Measurements from ENCODE around the gene CSNK1G1. TPM values are rescaled to one million over a fixed set of nuclear protein-coding genes. Genes with fewer than 3 reads are reported as not detected.
"Not testable (repeated sequence)": the region's sequence is repeated elsewhere in the genome, so short reads cannot be mapped to it uniquely, and the experiment has no call there.

Gene CSNK1G1
- total and polyA plus RNA-seq, 12 donors = 1.9 to 9.4 (median 7.4) TPM

GRCh38 chr15:64275934-64276333 is 80.0 kb downstream of the CSNK1G1 start:
- intact Hi-C loops (cut with DNase I) = no loop called here
- Histone ChIP-seq H3K4me1 (peaks cover 0 to 20% (median 10%) of the 10 kb centered on the region in 9 donors), H3K9me3 (peaks cover 0 to 9% (median 0%) of the 10 kb centered on the region in 11 donors), H3K27ac (peak overlapping the region in 4 of 10 donors; percentile 4 to 48 (median 39)), H3K27me3 (no peaks in the 10 kb centered on the region), H3K36me3 (peaks cover 0 to 13% (median 0%) of the 10 kb centered on the region in 9 donors), H3K4me3 (no peak overlapping the region)
- ATAC-seq = peak in 4 of 8 donors; percentile 38 to 73 (median 52)
- DNase-seq = no peak
- WGBS, 2 donors = 29 to 67% methylated on average over 1 of the region's 1 CpG
- no peak for TF ChIP-seq CTCF (IDR thresholded peaks at IDR 0.05)

GRCh38 chr15:64274341-64274950 is 81.5 kb downstream of the CSNK1G1 start:
- Histone ChIP-seq H3K9me3 (peaks cover 0 to 9% (median 0%) of the 10 kb centered on the region in 11 donors), H3K4me3 (no peak overlapping the region), H3K36me3 (peaks cover 0 to 9% (median 0%) of the 10 kb centered on the region in 9 donors), H3K27me3 (no peaks in the 10 kb centered on the region), H3K4me1 (peaks cover 0 to 20% (median 10%) of the 10 kb centered on the region in 9 donors), H3K27ac (peak overlapping the region in 3 of 10 donors; percentile 2 to 18 (median 11))
- intact Hi-C loops (cut with DNase I) = no loop called here
- peak in 1 of 8 donors; percentile 35 for ATAC-seq
- no peak for DNase-seq
- 39 to 42% methylated on average over 2 of the region's 2 CpGs for whole genome bisulfite sequencing, 2 donors
- TF ChIP-seq CTCF (IDR thresholded peaks at IDR 0.05) = no peak

- DNase-seq = no peak
- Histone ChIP-seq H3K36me3 (no peaks in the 10 kb centered on the region), H3K27me3 (no peaks in the 10 kb centered on the region), H3K27ac (no peak overlapping the region), H3K4me3 (no peak overlapping the region), H3K4me1 (no peaks in the 10 kb centered on the region), H3K9me3 (peaks cover 0 to 12% (median 0%) of the 10 kb centered on the region in 11 donors)
- ATAC-seq = no peak
- WGBS, 2 donors = 96 to 98% methylated on average over 1 of the region's 1 CpG
- intact Hi-C loops (cut with DNase I) = no loop called here
- TF ChIP-seq CTCF (IDR thresholded peaks at IDR 0.05) = no peak
Observed at GRCh38 chr15:64267331-64267973, 88.5 kb downstream of the CSNK1G1 start.

GRCh38 chr15:64265188-64265587 is 90.8 kb downstream of the CSNK1G1 start:
- H3K36me3 ChIP-seq; intact Hi-C loops (cut with DNase I); H3K4me3 ChIP-seq; DNase-seq; ATAC-seq; H3K9me3 ChIP-seq; H3K27ac ChIP-seq; H3K27me3 ChIP-seq; H3K4me1 ChIP-seq: not testable (repeated sequence)
- 71 to 77% methylated on average over 1 of the region's 1 CpG for WGBS, 2 donors

GRCh38 chr15:64264502-64264901 is 91.5 kb downstream of the CSNK1G1 start:
- Histone ChIP-seq H3K27me3 (no peaks in the 10 kb centered on the region), H3K9me3 (peaks cover 0 to 8% (median 0%) of the 10 kb centered on the region in 11 donors), H3K4me3 (no peak overlapping the region), H3K36me3 (no peaks in the 10 kb centered on the region), H3K4me1 (no peaks in the 10 kb centered on the region), H3K27ac (no peak overlapping the region)
- TF ChIP-seq CTCF (IDR thresholded peaks at IDR 0.05) = no peak
- intact Hi-C loops (cut with DNase I) = no loop called here
- no peak for ATAC-seq
- WGBS, 2 donors = 85 to 91% methylated on average over 4 of the region's 4 CpGs
- DNase-seq = no peak

All from heart right ventricle (tissue), 16 donors.